NCI-H82 treated with DMSO at 0.1 percent for 48 hours (cell line): ENCODE measurements around the gene FBLN1.
"Not testable (repeated sequence)": the region's sequence is repeated elsewhere in the genome, so short reads cannot be mapped to it uniquely, and the experiment has no call there.

Experiments used
- DNase-seq: peaks from one replicate; lab custom pipeline; 2025; ENCODE audit not compliant: unreplicated experiment; lab: John Stamatoyannopoulos, UW

Gene FBLN1

GRCh38 chr22:45502215-45503049 lies at the start of gene FBLN1:
TSS of gene FBLN1 (plus strand) at chr22:45502883. CDS start at chr22:45502986, 103 bp downstream.
- no peak for DNase-seq

- DNase-seq = no peak
Observed at GRCh38 chr22:45453764-45454163, 48.9 kb upstream of the FBLN1 start.

GRCh38 chr22:45454275-45454674 lies 48.4 kb upstream of the FBLN1 start:
- DNase-seq = no peak

- no peak for DNase-seq
Observed at GRCh38 chr22:45455212-45455611, 47.5 kb upstream of the FBLN1 start.

- DNase-seq = no peak
Observed at GRCh38 chr22:45455621-45456020, 47.1 kb upstream of the FBLN1 start.

GRCh38 chr22:45456811-45457210 lies 45.9 kb upstream of the FBLN1 start:
- no peak for DNase-seq

GRCh38 chr22:45458532-45458931 lies 44.2 kb upstream of the FBLN1 start:
- no peak for DNase-seq

- DNase-seq = no peak
Observed at GRCh38 chr22:45459235-45459634, 43.4 kb upstream of the FBLN1 start.

GRCh38 chr22:45460288-45461109 lies 42.2 kb upstream of the FBLN1 start:
- no peak for DNase-seq

GRCh38 chr22:45462034-45462655 lies 40.5 kb upstream of the FBLN1 start:
- DNase-seq = no peak

GRCh38 chr22:45463691-45464090 lies 39.0 kb upstream of the FBLN1 start:
- not testable (repeated sequence) for DNase-seq

- DNase-seq = no peak
Observed at GRCh38 chr22:45465633-45466032, 37.0 kb upstream of the FBLN1 start.

GRCh38 chr22:45468872-45469271 lies 33.8 kb upstream of the FBLN1 start:
- no peak for DNase-seq

GRCh38 chr22:45469281-45470073 lies 33.2 kb upstream of the FBLN1 start:
- no peak for DNase-seq

GRCh38 chr22:45470871-45471270 lies 31.8 kb upstream of the FBLN1 start:
- no peak for DNase-seq

- no peak for DNase-seq
Observed at GRCh38 chr22:45472426-45472825, 30.3 kb upstream of the FBLN1 start.

GRCh38 chr22:45473626-45474237 lies 29.0 kb upstream of the FBLN1 start:
- DNase-seq = no peak

- no peak for DNase-seq
Observed at GRCh38 chr22:45475063-45475747, 27.5 kb upstream of the FBLN1 start.

- no peak for DNase-seq
Observed at GRCh38 chr22:45475851-45476514, 26.7 kb upstream of the FBLN1 start.
